Body of pancreas (tissue), 4 donors: ENCODE data around the gene RAB11FIP3.

Experiments
- CTCF ChIP-seq, 7 experiments: fragments of 450-650 bp in 4 of 7; fragments of 200-600 bp in 3 of 7; sonication (generic) in 3 of 7; IDR thresholded peaks; one replicate each; pipeline ENCODE4 v1.5.1; 2016 to 2019; ENCODE audit warnings: antibody characterized with exemption in 7 of 7
- POLR2A ChIP-seq, 3 donors: fragments of 450-650 bp; IDR thresholded peaks; one replicate each; pipeline ENCODE4 v1.6.1; 2016; ENCODE audit warnings: antibody characterized with exemption in 3 of 3, mild to moderate bottlenecking in 2 of 3

- TF ChIP-seq POLR2A (IDR thresholded peaks at IDR 0.05) (no peak), CTCF (IDR thresholded peaks at IDR 0.05) (no peak)
Observed at GRCh38 chr16:396199-396598, 29.2 kb upstream of the RAB11FIP3 start.
